HL-60/S4 treated with phorbol 12-myristate 13-acetate at 8.2 ng/mL for 4 days and 3 days (cell line): ENCODE data around the gene SLC12A6.
"Not testable (repeated sequence)": the region's sequence is repeated elsewhere in the genome, so short reads cannot be mapped to it uniquely, and the experiment has no call there.

Source experiments
- in situ Hi-C: fragments of 300-500 bp; cut with MboI; formaldehyde crosslinking; loops from 2 replicates; pipeline ENCODE4 v1.15.0; 2022; ENCODE audit warnings: low sequenced_read_pairs

Gene SLC12A6

DNA sequence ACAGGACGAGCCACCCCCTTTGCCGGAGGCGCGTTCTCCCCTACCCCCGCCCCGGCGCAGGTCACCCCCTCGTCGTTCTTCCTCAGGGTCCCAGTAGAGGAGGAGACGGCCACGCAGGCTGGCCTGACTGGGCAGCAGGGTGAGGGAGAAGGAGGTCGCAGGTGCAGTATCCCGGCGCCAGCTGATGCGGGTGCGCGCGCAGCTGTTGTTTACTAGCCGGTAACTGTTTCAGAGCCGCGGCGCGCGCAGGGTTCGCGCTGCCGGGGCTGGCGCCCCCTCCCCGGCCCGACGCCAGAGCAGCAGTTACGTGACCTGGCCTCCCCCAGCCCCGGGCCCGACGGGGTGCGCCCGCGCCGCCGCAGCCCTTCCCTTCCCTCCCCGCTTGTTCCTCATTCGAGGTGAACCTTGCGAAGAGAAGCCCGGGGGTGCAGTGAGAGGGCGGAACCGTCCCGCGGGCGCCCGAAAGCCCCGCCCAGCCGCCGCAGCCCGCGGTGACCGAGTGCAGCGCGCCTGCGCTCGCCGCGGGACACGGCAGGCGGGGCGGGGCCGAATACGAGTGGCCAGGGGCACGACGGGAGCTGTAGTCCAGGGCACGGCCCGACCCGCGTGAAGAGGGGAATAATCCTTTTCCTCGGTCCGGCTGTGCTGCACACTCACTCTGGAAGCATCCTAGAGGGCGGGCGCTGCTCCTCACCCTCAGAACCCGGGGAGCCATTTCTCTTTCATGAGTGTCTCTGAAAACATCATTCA lies at the start of gene SLC12A6:
Gene SLC12A6 (minus strand): TSS at position 225 of the 750 bp plus-strand sequence. CDS start 1,101 bp downstream, outside the sequence.
- in situ Hi-C loops: no loop called here

DNA sequence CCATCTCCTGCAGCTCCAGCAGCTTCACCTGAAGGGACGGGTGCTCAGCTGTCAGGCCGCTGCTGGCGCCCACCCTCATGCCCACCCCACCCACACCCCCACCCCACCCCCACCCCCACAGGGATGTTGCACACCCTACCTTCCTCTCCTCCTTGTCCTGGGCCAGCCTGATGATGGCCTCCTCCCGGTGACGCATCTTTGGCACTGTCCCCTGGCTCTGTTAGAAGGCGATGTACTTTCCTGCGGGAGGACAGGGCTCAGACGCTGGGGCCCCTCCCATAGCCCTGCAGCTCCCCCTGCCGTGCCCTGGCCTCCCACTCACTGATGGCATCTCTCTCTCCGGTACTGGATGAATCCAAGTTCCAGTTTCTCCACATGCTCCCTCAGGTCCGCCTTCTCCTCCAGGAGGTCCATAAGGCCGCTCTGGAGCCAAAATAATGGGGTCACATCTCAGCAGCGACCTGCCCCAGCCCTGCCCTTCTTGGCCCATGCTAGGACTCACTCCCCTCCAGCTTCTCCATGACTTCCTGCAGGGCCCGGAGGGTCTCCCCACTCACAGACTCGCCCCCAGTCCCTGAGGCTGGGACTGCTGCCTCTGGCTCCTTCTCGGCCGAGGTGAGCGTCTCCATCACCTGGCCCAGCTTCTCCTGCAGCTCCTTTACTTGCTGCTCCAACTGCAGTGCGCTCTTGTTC lies 44.4 kb upstream of the SLC12A6 start:
- in situ Hi-C loops: not testable (repeated sequence)

- in situ Hi-C loops: not testable (repeated sequence)
Observed at GRCh38 chr15:34380491-34380890, 42.9 kb upstream of the SLC12A6 start.

DNA sequence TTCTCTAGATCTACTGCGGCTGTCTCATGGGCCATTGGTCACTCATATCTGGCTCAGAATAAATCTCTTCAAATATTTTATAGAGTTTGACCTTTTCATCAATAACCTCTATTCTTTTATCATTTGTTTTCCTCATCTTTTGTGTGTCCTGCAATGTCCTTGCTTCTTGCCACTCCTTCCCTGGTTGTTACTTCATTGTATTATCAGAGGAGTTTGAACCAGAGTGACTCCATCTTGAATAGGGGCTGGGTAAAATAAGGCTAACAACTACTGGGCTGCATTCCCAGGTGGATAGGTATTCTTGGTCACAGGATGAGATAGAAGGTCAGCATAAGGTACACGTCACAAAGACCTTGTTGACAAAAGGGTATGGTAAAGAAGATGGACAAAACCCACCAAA lies 39.3 kb upstream of the SLC12A6 start:
- in situ Hi-C loops: no loop called here

DNA sequence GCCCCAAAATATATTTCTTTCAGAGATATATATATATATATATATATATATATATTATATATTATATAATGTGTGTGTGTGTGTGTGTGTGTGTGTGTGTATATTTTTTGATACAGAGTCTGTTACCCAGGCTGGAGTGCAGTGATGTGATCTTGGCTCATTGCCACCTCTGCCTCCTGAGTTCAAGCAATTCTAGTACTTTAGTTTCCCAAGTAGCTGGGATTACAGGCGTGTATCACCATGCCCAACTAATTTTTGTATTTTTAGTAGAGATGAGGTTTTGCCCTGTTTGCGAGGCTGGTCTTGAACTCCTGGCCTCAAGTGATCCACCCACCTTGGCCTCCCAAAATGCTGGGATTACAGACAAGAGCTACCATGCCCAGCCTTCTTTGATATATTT lies 38.0 kb upstream of the SLC12A6 start:
- in situ Hi-C loops: not testable (repeated sequence)

GRCh38 chr15:34374816-34375215 lies 37.2 kb upstream of the SLC12A6 start:
- in situ Hi-C loops: no loop called here

- in situ Hi-C loops: no loop called here
Observed at GRCh38 chr15:34373951-34374350, 36.4 kb upstream of the SLC12A6 start.

DNA sequence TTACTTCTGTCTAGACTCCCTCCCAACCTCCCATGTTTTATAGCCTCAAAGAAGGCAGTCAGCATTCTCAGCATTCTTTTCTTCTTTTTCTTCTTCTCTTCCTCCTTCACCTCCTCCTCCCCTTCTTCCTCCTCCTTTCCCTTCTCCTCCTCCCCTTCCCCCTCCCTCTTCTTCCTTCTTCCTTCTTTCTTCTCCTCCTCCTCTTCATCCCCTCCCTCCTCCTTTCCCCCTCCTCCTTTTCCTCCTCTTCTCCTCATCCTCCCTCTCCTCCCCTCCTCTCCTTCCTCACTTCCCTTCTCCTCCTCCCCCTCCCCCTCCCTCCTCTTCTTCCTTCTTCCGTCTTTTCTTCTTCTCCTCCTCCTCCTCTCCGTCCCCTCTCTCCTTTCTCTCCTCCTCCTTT lies 33.1 kb upstream of the SLC12A6 start:
- in situ Hi-C loops: no loop called here

GRCh38 chr15:34370129-34370528 lies 32.5 kb upstream of the SLC12A6 start:
- in situ Hi-C loops: no loop called here

DNA sequence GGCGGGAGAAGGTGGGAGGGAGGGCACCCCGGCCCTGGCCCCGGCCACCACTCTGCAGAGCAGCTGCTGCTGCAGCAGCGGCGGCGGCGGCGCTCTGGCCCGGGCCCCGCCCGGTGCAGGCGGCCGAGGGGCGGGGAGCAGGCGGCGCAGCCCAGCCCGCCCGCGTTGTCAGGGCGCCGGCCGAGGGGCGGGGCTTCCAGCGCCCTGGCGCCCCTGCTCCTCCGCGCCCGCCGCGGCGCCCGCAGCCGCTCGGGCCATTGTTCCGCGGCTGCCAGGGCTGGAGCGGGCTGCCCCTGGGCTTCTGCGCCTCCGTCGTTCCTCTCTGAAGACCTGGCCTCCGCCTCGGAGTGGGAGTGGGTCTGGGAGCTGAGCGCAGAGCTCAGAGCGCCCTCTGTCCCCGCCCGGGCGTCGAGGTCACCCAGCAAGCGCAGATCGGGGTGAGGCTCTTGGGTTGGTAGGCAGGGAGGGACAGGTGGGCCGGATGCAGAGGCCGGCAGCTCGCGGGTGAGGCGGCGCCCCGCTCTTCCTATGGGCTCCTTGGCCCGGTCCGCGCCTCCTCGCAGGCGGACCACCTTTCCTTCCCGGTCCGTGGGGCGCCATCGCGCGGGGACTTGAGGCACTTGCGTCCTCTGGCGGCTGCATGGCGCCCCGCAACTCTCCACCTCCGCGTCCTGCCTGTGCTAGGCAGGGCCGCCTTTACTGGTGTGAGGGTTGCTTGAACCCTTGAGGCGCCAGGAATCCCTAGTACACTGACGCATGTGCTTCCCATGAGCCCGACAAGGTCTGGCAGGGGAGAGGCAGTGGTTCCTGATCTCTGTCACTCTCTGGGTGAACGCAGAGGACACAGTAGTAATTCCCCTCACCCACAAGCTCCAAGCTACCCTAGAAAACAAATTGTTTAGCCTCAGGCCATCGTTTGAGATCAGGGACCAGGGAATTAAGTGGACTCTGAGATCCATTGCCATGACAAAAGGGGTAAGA lies 29.8 kb upstream of the SLC12A6 start, which contains the start of gene LPCAT4:
Gene LPCAT4 (minus strand): TSS at position 96 of the 981 bp plus-strand sequence. CDS start 96 bp downstream, outside the sequence.
- in situ Hi-C loops: no loop called here

GRCh38 chr15:34366271-34367065 lies 28.9 kb upstream of the SLC12A6 start:
- in situ Hi-C loops: no loop called here

DNA sequence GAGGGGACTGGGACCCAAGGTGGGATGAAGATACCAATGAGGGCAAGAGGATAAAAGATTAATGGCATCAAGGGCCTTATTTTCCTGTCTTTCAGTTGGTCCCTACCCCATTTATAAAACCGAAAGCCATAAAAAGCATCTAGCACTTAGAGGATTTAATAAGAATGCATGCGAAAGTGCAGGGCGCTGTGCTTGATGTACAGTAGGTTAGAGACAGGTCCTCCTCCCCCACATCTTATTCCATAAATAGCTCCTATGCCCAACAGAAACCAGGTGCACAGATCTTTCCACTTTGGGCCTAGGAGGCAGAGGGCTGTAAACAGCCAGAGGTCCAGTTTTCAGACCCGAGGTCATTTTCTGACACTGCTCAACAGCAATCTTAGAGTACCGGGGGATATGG lies 28.3 kb upstream of the SLC12A6 start:
- in situ Hi-C loops: no loop called here

- in situ Hi-C loops: no loop called here
Observed at GRCh38 chr15:34365091-34365825, 27.7 kb upstream of the SLC12A6 start.

DNA sequence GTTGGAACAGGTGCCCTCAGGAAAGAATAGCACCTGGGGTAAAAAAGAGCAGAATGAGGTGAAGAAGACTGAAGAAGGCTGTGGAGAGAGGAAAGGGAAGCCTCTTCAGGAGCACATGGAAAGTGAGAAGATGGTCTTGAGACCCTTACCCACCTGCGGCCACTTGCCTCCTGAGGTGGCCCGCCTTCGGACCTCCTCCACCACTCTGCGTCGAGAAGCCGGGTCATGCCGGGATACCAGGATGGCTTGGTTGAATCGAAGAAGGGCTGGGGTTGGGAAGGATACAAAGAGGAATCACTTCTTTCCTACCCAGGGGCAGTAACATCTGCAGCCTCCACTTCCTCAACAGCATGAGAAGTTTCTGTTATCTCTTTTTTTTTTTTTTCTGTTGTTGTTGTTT lies 26.5 kb upstream of the SLC12A6 start:
- in situ Hi-C loops: no loop called here

DNA sequence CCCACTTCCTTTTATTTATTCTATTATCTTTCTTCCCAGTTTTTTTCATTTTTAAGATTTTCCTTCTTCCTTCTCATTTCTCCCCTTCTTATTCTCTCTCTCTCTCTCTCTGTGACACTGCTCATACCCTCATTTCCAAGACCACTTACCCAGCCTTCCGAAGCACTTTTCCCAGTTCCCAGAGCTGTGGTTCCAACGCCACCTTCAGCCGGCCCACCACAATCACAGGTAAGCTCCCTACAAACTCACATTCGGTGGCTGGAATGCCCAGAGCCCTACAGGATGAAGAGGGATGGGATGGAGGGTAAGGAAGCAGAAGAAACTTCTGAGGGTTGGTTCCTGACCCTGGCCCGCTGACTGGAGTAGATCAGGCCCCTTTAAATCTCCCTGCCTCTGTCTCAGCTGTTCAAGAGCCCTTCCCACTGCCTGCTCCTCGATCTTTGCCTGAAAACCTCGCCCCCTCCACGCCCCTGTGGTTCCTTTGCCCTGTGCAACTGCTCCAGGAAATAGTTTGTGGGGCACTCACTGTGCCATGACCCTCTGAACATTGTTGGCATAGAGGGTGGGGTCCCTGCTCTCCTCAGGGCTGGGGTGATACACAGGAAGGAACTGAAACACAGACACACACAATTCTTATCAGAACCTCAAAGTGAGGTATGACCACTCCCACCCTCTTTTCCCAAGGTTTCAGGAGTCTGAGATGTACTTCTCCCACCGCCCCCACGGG lies 24.6 kb upstream of the SLC12A6 start:
- in situ Hi-C loops: no loop called here

GRCh38 chr15:34361278-34361677 lies 23.7 kb upstream of the SLC12A6 start:
- in situ Hi-C loops: no loop called here

DNA sequence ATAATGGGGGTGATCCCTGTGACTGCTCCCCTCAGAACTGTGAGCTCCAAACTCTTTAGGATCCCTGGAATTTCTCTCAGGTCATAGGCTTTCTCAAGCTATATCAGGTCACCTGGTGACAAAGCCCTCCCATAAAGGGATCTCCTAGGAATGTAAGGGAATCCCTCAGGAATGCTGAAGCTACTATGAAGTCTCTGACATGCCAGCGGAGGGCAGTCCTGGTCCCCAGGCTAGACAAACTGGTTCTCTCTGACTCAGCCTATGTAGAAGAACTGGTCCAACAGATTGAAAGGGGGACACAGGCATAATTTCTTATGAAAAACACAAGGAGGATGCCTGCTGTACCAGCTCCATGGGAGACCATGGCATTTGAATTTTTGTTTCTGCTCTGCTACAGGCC lies 22.7 kb upstream of the SLC12A6 start:
- in situ Hi-C loops: no loop called here

GRCh38 chr15:34359416-34359815 lies 21.8 kb upstream of the SLC12A6 start:
- in situ Hi-C loops: no loop called here

DNA sequence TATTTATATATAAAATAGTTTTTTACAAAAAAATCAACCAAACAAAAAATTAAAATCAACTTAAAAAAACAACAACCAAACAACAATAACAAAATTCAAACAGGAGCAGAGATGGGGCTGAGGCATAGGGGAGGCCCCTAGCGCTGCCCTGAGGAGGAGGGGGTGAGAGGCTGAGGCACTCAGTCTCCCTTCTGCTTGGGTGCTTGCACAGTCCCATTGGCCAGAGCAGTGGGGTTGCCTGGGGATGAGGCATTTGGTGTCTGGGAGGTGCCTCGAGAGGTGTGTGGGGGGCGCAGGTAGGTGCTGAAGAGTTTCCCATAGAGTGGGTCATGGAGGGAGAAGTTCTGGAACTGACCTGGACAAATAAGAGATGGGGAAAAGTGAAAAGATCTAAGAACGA lies 21.4 kb upstream of the SLC12A6 start:
- in situ Hi-C loops: no loop called here
